A673 (cell line): Measurements from ENCODE around the gene MTF1. TPM values are rescaled to one million over a fixed set of nuclear protein-coding genes. Genes with fewer than 3 reads are reported as not detected.

Experiments
- BruUV-seq: library from RNA; stranded (reverse); fragments of 400-500 nt; replicated peaks from 2 replicates; lab custom pipeline; 2021; lab: Mats Ljungman, UMichigan
- CTCF ChIA-PET: fragments of 300-600 bp; sonication (Branson Sonifier 250); formaldehyde crosslinking; loops from one replicate; lab custom pipeline; 2022; ENCODE audit warnings: antibody characterized with exemption; lab: Charles Lee
- POLR2A ChIA-PET: fragments of 300-600 bp; sonication (Branson Sonifier 250); formaldehyde crosslinking; loops from one replicate; lab custom pipeline; 2022; ENCODE audit warnings: antibody characterized with exemption; ENCODE audit not compliant: low non-redundant PET; lab: Charles Lee
- DNase-seq: peaks from one replicate; pipeline ENCODE4 v3.0.0-alpha.2; 2015; ENCODE audit warnings: low spot score
- H3K27ac ChIP-seq: fragments of 200-600 bp; sonication (generic); 2 replicates; pipeline ENCODE4 v1.5.1; 2016; ENCODE audit warnings: mixed run types, low read depth, mild to moderate bottlenecking, mixed read lengths, antibody characterized with exemption, low read length; ENCODE audit not compliant: poor library complexity, severe bottlenecking
- H3K27me3 ChIP-seq: fragments of 200-600 bp; sonication (generic); replicated peaks from 2 replicates; pipeline ENCODE4 v1.6.1; 2017; ENCODE audit warnings: mixed run types, low read depth, mild to moderate bottlenecking, mixed read lengths, antibody characterized with exemption, low read length; ENCODE audit not compliant: insufficient read depth, poor library complexity
- H3K36me3 ChIP-seq: fragments of 200-600 bp; sonication (generic); 2 replicates; pipeline ENCODE4 v1.6.1; 2016; ENCODE audit warnings: mixed run types, mild to moderate bottlenecking, mixed read lengths, antibody characterized with exemption, low read length; ENCODE audit not compliant: insufficient read depth, poor library complexity, severe bottlenecking
- H3K4me1 ChIP-seq: fragments of 200-600 bp; sonication (generic); 2 replicates; pipeline ENCODE4 v1.6.1; 2017; ENCODE audit warnings: mixed run types, mild to moderate bottlenecking, mixed read lengths, antibody characterized with exemption, low read length; ENCODE audit not compliant: insufficient read depth, poor library complexity, severe bottlenecking
- H3K4me3 ChIP-seq: fragments of 200-600 bp; sonication (generic); 2 replicates; pipeline ENCODE4 v1.5.1; 2016; ENCODE audit warnings: low read depth, mixed run types, mild to moderate bottlenecking, mixed read lengths, low read length; ENCODE audit not compliant: poor library complexity, severe bottlenecking
- H3K9me3 ChIP-seq: fragments of 200-600 bp; sonication (generic); 2 replicates; pipeline ENCODE4 v1.6.1; 2016; ENCODE audit warnings: mixed run types, low read depth, mild to moderate bottlenecking, mixed read lengths, antibody characterized with exemption, low read length; ENCODE audit not compliant: poor library complexity, severe bottlenecking
- CTCF ChIP-seq: fragments of 300-800, 200-600 bp; sonication (generic); conservative IDR thresholded peaks from 2 replicates; pipeline ENCODE4 v1.5.1; 2017; ENCODE audit warnings: low read depth, mild to moderate bottlenecking, antibody characterized with exemption, low read length, moderate library complexity, mixed read lengths
- EZH2 ChIP-seq: fragments of 200-600 bp; sonication (generic); IDR thresholded peaks from 2 replicates; pipeline ENCODE4 v1.6.1; 2017; ENCODE audit warnings: borderline replicate concordance, low read depth, mild to moderate bottlenecking, mixed read lengths, antibody characterized with exemption, low read length; ENCODE audit not compliant: poor library complexity, severe bottlenecking
- intact Hi-C: fragments of 100-400 bp; cut with micrococcal nuclease; formaldehyde crosslinking; loops from one replicate; pipeline ENCODE4 v1.10.0; 2022; ENCODE audit not compliant: unreplicated experiment
- total RNA-seq: library from RNA; stranded (reverse); gene quantifications from 2 replicates; pipeline ENCODE4 v1.2.3, GENCODE V29; 2021

Gene MTF1
- total RNA-seq, 1 experiment from 2014 or later: 19.8 TPM

GRCh38 chr1:37792943-37793686 is 66.3 kb downstream of the MTF1 start:
- no peak overlapping the region for H3K4me3 ChIP-seq
- no peak for DNase-seq
- H3K36me3 ChIP-seq: no peaks in the 10 kb centered on the region
- H3K27me3 ChIP-seq: peaks cover 27% of the 10 kb centered on the region
- no peak overlapping the region for H3K27ac ChIP-seq
- TF ChIP-seq EZH2 (no peak), CTCF (no peak)
- ChIA-PET POLR2A (no interaction called here), CTCF (no interaction called here)
- intact Hi-C loops: loop anchor here (10.0 kb wide), 1 partner anchor 48 kb away; no protein-coding TSS in a partner anchor
- no TSS peak for BruUV-seq
- H3K4me1 ChIP-seq: no peaks in the 10 kb centered on the region
- no peaks in the 10 kb centered on the region for H3K9me3 ChIP-seq

DNA sequence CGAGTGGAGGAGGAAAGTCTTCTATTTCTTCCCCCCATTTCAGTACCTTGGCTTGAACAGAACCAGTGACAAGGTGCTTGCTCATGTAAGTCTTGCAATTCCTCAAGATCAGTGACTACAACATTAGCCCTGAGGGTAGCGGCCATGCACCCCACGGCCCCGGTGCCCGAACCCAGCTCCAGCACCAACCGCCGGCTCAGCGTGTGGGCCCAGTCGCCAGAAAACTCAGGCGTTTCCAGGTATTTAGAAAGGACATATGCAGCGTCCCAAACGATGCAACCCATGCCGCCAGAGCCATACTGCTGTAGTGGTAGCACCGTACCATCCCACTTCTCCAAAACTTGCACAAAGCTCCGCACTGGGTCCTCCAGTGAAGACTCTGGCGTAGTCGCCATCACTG is 76.9 kb downstream of the MTF1 start:
- intact Hi-C loops: no loop called here

GRCh38 chr1:37778654-37779053 is 80.7 kb downstream of the MTF1 start:
- no peak overlapping the region for H3K4me3 ChIP-seq
- H3K27me3 ChIP-seq: peaks cover 60% of the 10 kb centered on the region
- no TSS peak for BruUV-seq
- H3K9me3 ChIP-seq: no peaks in the 10 kb centered on the region
- no peaks in the 10 kb centered on the region for H3K36me3 ChIP-seq
- DNase-seq: no peak
- no peak for TF ChIP-seq CTCF
- no peak for TF ChIP-seq EZH2
- CTCF ChIA-PET: no interaction called here
- intact Hi-C loops: no loop called here
- H3K4me1 ChIP-seq: no peaks in the 10 kb centered on the region
- POLR2A ChIA-PET: no interaction called here
- no peak overlapping the region for H3K27ac ChIP-seq

More for the DNA sequence above, 76.9 kb downstream of the MTF1 start:
- ChIA-PET POLR2A (no interaction called here), CTCF (no interaction called here)
- no peaks in the 10 kb centered on the region for H3K36me3 ChIP-seq
- no peaks in the 10 kb centered on the region for H3K9me3 ChIP-seq
- H3K27ac ChIP-seq: no peak overlapping the region
- H3K4me1 ChIP-seq: no peaks in the 10 kb centered on the region
- DNase-seq: no peak
- no peak for TF ChIP-seq CTCF
- TF ChIP-seq EZH2: no peak
- H3K4me3 ChIP-seq: no peak overlapping the region
- peaks cover 64% of the 10 kb centered on the region for H3K27me3 ChIP-seq
- no TSS peak for BruUV-seq
